K562 (cell line): Measurements from ENCODE around the gene COL8A2. TPM values are rescaled to one million over a fixed set of nuclear protein-coding genes. Genes with fewer than 3 reads are reported as not detected.

ENCODE experiments used
- ATAC-seq: fragments of 200-7000 bp; cut with Tn5 transposase; 3 replicates; pipeline ENCODE4 v1.9.1; 2020; ENCODE audit warnings: moderate library complexity
- BruUV-seq: library from RNA; stranded (reverse); fragments of 400-500 nt; replicated peaks from 2 replicates; lab custom pipeline; 2021; lab: Mats Ljungman, UMichigan
- CTCF ChIA-PET: fragments of 300-600 bp; formaldehyde crosslinking; extraction: SDS; loops from one replicate; lab custom pipeline; 2021; ENCODE audit warnings: low intra/inter-chr PET ratio; lab: Yijun Ruan, JAX
- POLR2A ChIA-PET: fragments of 300-600, 350-650 bp; sonication (Branson Sonifier 250); formaldehyde crosslinking; extraction: SDS; loops from one replicate; lab custom pipeline; 2021; ENCODE audit warnings: antibody characterized with exemption, inconsistent platforms; lab: Yijun Ruan, JAX
- DNase-seq, 4 experiments: peaks; one replicate each; pipeline versions ENCODE4 v3.0.0 to v3.0.0-alpha.2; 2011 to 2018; ENCODE audit warnings: low spot score in 3 of 4, mixed read lengths in 3 of 4; ENCODE audit errors: extremely low read depth in 1 of 4
- FAIRE-seq: peaks from 2 replicates; lab custom pipeline; 2011; peaks lifted over from hg19 to GRCh38; lab: Jason Lieb, UNC
- H2AFZ ChIP-seq: 2 replicates; pipeline ENCODE4 v1.6.0; 2011; ENCODE audit warnings: low read depth, low read length, control low read depth, inconsistent platforms
- H3K27ac ChIP-seq: fragments of 200-600 bp; 3 replicates; pipeline ENCODE4 v1.8.0; 2011; ENCODE audit warnings: low read depth, mild to moderate bottlenecking, control low read depth, inconsistent platforms, low read length, moderate library complexity, mixed read lengths; ENCODE audit errors: extremely low read depth
- H3K27me3 ChIP-seq, 2 experiments: fragments of 300-600 bp in 1 of 2; 2 replicates in 1 of 2; 3 replicates in 1 of 2; pipeline versions ENCODE4 v1.6.0 to v1.8.0; 2011; ENCODE audit warnings: inconsistent platforms in 2 of 2, low read length in 2 of 2, mild to moderate bottlenecking in 1 of 2, mixed read lengths in 1 of 2, moderate library complexity in 1 of 2; ENCODE audit not compliant: control insufficient read depth in 2 of 2, insufficient read depth in 2 of 2
- H3K36me3 ChIP-seq: fragments of 300-600 bp; 3 replicates; pipeline ENCODE4 v1.8.0; 2011; ENCODE audit warnings: mild to moderate bottlenecking, low read length, inconsistent platforms; ENCODE audit not compliant: control insufficient read depth, insufficient read depth
- H3K4me1 ChIP-seq, 2 experiments: fragments of 200-600 bp in 1 of 2; replicated peaks in 1 of 2; 2 replicates in 1 of 2; 3 replicates in 1 of 2; pipeline versions ENCODE4 v1.5.1 to v1.8.0; 2011; ENCODE audit warnings: inconsistent platforms in 2 of 2, low read length in 2 of 2, mild to moderate bottlenecking in 1 of 2, mixed read lengths in 1 of 2, moderate library complexity in 1 of 2; ENCODE audit not compliant: control insufficient read depth in 2 of 2, insufficient read depth in 2 of 2
- H3K4me2 ChIP-seq: 2 replicates; pipeline ENCODE4 v1.6.1; 2011; ENCODE audit warnings: low read length, control low read depth, inconsistent platforms, mixed read lengths; ENCODE audit not compliant: insufficient read depth
- H3K4me3 ChIP-seq: fragments of 200-600 bp; sonication (generic), shearing (Covaris generic); 2 replicates; pipeline ENCODE4 v1.5.1; 2016; ENCODE audit warnings: control low read depth, inconsistent platforms
- H3K79me2 ChIP-seq: fragments of 200-600 bp; 3 replicates; pipeline ENCODE4 v1.8.0; 2011; ENCODE audit warnings: low read length, inconsistent platforms; ENCODE audit not compliant: control insufficient read depth, insufficient read depth
- H3K9ac ChIP-seq, 2 experiments: 2 replicates each; pipeline versions ENCODE4 v1.6.0 to v1.6.1; 2011; ENCODE audit warnings: low read depth in 2 of 2, low read length in 2 of 2, control low read depth in 1 of 2, inconsistent platforms in 1 of 2, mild to moderate bottlenecking in 1 of 2, mixed read lengths in 1 of 2; ENCODE audit not compliant: insufficient read depth in 1 of 2
- H3K9me1 ChIP-seq: one replicate; pipeline ENCODE4 v1.6.0; 2011; ENCODE audit warnings: inconsistent platforms, mild to moderate bottlenecking, low read length, moderate library complexity; ENCODE audit not compliant: control insufficient read depth, insufficient read depth
- H3K9me3 ChIP-seq: replicated peaks from 2 replicates; pipeline ENCODE4 v1.5.1; 2011; ENCODE audit warnings: low read depth, low read length, inconsistent platforms; ENCODE audit not compliant: control insufficient read depth, insufficient read depth
- H4K20me1 ChIP-seq: replicated peaks from 2 replicates; pipeline ENCODE4 v1.6.1; 2011; ENCODE audit warnings: low read length, inconsistent platforms, mixed read lengths; ENCODE audit not compliant: control insufficient read depth, insufficient read depth
- CC2D1A ChIP-seq: fragments of 450-650 bp; IDR thresholded peaks from 2 replicates; pipeline ENCODE4 v1.6.1; 2017; ENCODE audit warnings: mild to moderate bottlenecking
- ETV5 ChIP-seq: sonication (generic); formaldehyde crosslinking; IDR thresholded peaks from 2 replicates; pipeline ENCODE4 v1.4.0; 2020; ENCODE audit warnings: low read depth, mild to moderate bottlenecking, missing genetic modification reagents
- ETV6 ChIP-seq, 3 experiments: fragments of 150-350 bp in 1 of 3; sonication (generic) in 1 of 3; formaldehyde crosslinking in 1 of 3; IDR thresholded peaks; 2 replicates each; pipeline versions ENCODE4 v1.6.1 to v1.8.0; 2014 to 2022; ENCODE audit warnings: borderline replicate concordance in 2 of 3, low read depth in 2 of 3, antibody characterized with exemption in 1 of 3, low read length in 1 of 3, mild to moderate bottlenecking in 1 of 3, missing genetic modification reagents in 1 of 3
- GATA2 ChIP-seq: sonication (generic); formaldehyde crosslinking; IDR thresholded peaks from 2 replicates; pipeline ENCODE4 v1.4.0; 2020; ENCODE audit warnings: mild to moderate bottlenecking, missing genetic modification reagents
- GTF2A2 ChIP-seq: IDR thresholded peaks from 2 replicates; pipeline ENCODE4 v1.6.1; 2016; ENCODE audit warnings: mild to moderate bottlenecking, missing genetic modification characterization, missing compliant biosample characterization
- GTF2E2 ChIP-seq: fragments of 200-800 bp; sonication (Bioruptor generic); IDR thresholded peaks from 2 replicates; pipeline ENCODE4 v1.6.1; 2016; ENCODE audit warnings: missing genetic modification characterization, missing compliant biosample characterization
- HNRNPLL ChIP-seq: fragments of 200-400 bp; formaldehyde crosslinking; IDR thresholded peaks from 2 replicates; pipeline ENCODE4 v1.6.1; 2017; ENCODE audit warnings: low read length, low read depth, mild to moderate bottlenecking; ENCODE audit not compliant: poor library complexity, severe bottlenecking
- IRF1 ChIP-seq: sonication (generic); formaldehyde crosslinking; IDR thresholded peaks from 2 replicates; pipeline ENCODE4 v1.8.0; 2022; ENCODE audit warnings: missing genetic modification reagents, mild to moderate bottlenecking, borderline replicate concordance
- MED1 ChIP-seq: sonication (generic); formaldehyde crosslinking; IDR thresholded peaks from 2 replicates; pipeline ENCODE4 v1.8.1; 2023; ENCODE audit warnings: missing genetic modification reagents, borderline replicate concordance
- MTA3 ChIP-seq: fragments of 450-650 bp; formaldehyde crosslinking; IDR thresholded peaks from 2 replicates; pipeline ENCODE4 v1.6.1; 2017; ENCODE audit warnings: mild to moderate bottlenecking, borderline replicate concordance
- POLR2B ChIP-seq: fragments of 450-650 bp; IDR thresholded peaks from 2 replicates; pipeline ENCODE4 v1.6.1; 2018; ENCODE audit warnings: low read depth; ENCODE audit not compliant: partially characterized antibody
- SAP30 ChIP-seq: fragments of 200-600 bp; sonication (generic); IDR thresholded peaks from 2 replicates; pipeline ENCODE4 v1.6.1; 2012; ENCODE audit warnings: borderline replicate concordance, low read depth, mild to moderate bottlenecking, moderate library complexity, low read length, control low read depth, inconsistent platforms; ENCODE audit not compliant: insufficient read depth, poor library complexity, severe bottlenecking
- SMAD3 ChIP-seq: fragments of 450-650 bp; formaldehyde crosslinking; conservative IDR thresholded peaks from 2 replicates; pipeline ENCODE4 v1.4.0; 2020; ENCODE audit warnings: mild to moderate bottlenecking
- TEAD1 ChIP-seq, 2 experiments: fragments of 450-650 bp in 1 of 2; sonication (generic) in 1 of 2; formaldehyde crosslinking; IDR thresholded peaks; 2 replicates each; pipeline versions ENCODE4 v1.4.0 to v1.8.0; 2020 to 2022; ENCODE audit warnings: mild to moderate bottlenecking in 2 of 2, missing genetic modification reagents in 1 of 2
- ZNF512 ChIP-seq: IDR thresholded peaks from 2 replicates; pipeline ENCODE4 v1.6.1; 2016; ENCODE audit warnings: missing genetic modification characterization, missing compliant biosample characterization
- WGBS: fragments of 100-300 bp; shearing (Covaris generic); methylation state at CpG from one replicate; pipeline ENCODE4 v1.1.6; 2016; ENCODE audit warnings: low coverage, mixed read lengths; ENCODE audit not compliant: insufficient coverage; ENCODE audit errors: missing lambda C conversion rate; 5-methylcytosine and 5-hydroxymethylcytosine counted together
- in situ Hi-C: fragments of 300-500 bp; cut with MboI; formaldehyde crosslinking; loops from 4 replicates; pipeline ENCODE4 v1.15.0; 2018; ENCODE audit warnings: inconsistent platforms, mixed read lengths
- intact Hi-C: fragments of 100-400 bp; cut with micrococcal nuclease; formaldehyde crosslinking; loops from 2 replicates; pipeline ENCODE4 v1.14.2; 2022
- polyA plus RNA-seq, 8 experiments: library from polyadenylated mRNA; depleted of rRNA in 4 of 8; stranded (reverse) in 5 of 8; unstranded in 3 of 8; fragments of >200 nt; fragmentation: Nextera tagmentation in 2 of 8; fragmentation: Illumina TruSeq in 1 of 8; extraction: Ambion mirVana in 2 of 8; extraction: Trizol in 1 of 8; gene quantifications; 2 replicates each; pipeline versions ENCODE4 v1.2.1 to v1.2.3, GENCODE V29; 2011 to 2014; ENCODE audit warnings: inconsistent platforms in 1 of 8, missing spikeins in 1 of 8
- total RNA-seq, 7 experiments: library from RNA; depleted of rRNA in 6 of 7; stranded (reverse); fragments of >200 nt in 6 of 7; fragmentation: Illumina TruSeq in 2 of 7; extraction: Trizol in 2 of 7; gene quantifications; 2 replicates each; pipeline versions ENCODE4 v1.2.1 to v1.2.3, GENCODE V29; 2011 to 2021; ENCODE audit warnings: low replicate concordance in 1 of 7

Gene COL8A2
- total and polyA plus RNA-seq, 9 of the 15 experiments (the other 6 are each of a cell fraction or from before 2014, with no cell fraction given): 0.03 to 0.14 (median 0.04) TPM; not detected in 5

- TF ChIP-seq SAP30: no peak
- no peak for TF ChIP-seq HNRNPLL
- no peak for TF ChIP-seq ETV6 (IDR thresholded peaks at IDR 0.05; ENCODE audit: borderline replicate concordance in 1 of 2, low read depth in 2 of 2, low read length in 1 of 2)
- TF ChIP-seq ETV6 (CRISPR knock-in tag; IDR thresholded peaks at IDR 0.05; ENCODE audit: borderline replicate concordance): no peak
- TF ChIP-seq SMAD3: no peak
- no peak for TF ChIP-seq TEAD1 (CRISPR knock-in tag; IDR thresholded peaks at IDR 0.05)
- TF ChIP-seq GATA2: no peak
- no peak for TF ChIP-seq MTA3
- TF ChIP-seq IRF1 (CRISPR knock-in tag): no peak
- TF ChIP-seq ZNF512 (tag): no peak
- no peak for TF ChIP-seq GTF2E2 (tag)
- no peak for TF ChIP-seq GTF2A2 (tag)
- TF ChIP-seq MED1 (CRISPR knock-in tag): no peak
- no peak for TF ChIP-seq CC2D1A
- TF ChIP-seq ETV5 (CRISPR knock-in tag): no peak
- TF ChIP-seq POLR2B: no peak
- H3K4me1 ChIP-seq: peaks cover 0 to 18% of the 10 kb centered on the region in 2 experiments; a peak in 2 of 5 replicates
- ATAC-seq: no peak
- H4K20me1 ChIP-seq: no peaks in the 10 kb centered on the region
- H3K79me2 ChIP-seq: no peaks in the 10 kb centered on the region
- 54% methylated on average over 9 of the region's 9 CpGs for whole genome bisulfite sequencing
- intact Hi-C loops: no loop called here
- H3K27ac ChIP-seq: no peak overlapping the region
- POLR2A ChIA-PET: interaction anchor here (0.5 to 1.3 kb wide), 7 partner anchors 11 to 290 kb away, joined by 3 to 4 read pairs (median 3); no protein-coding TSS in a partner anchor
- H3K4me3 ChIP-seq: no peak overlapping the region
- in situ Hi-C loops: no loop called here
- H3K4me2 ChIP-seq: no peak overlapping the region
- no TSS peak for BruUV-seq
- CTCF ChIA-PET: no interaction called here
- H3K36me3 ChIP-seq: no peaks in the 10 kb centered on the region
- H3K27me3 ChIP-seq: no peaks in the 10 kb centered on the region
- H3K9ac ChIP-seq: peak overlapping the region in 1 of 2 experiments; percentile 33; a peak in 1 of 4 replicates
- H3K9me3 ChIP-seq: no peaks in the 10 kb centered on the region
- DNase-seq: no peak
- H3K9me1 ChIP-seq: no peaks in the 10 kb centered on the region
- H2AFZ ChIP-seq: no peak overlapping the region
- FAIRE-seq: no peak
These were observed 17.6 kb downstream of the COL8A2 start for GRCh38 chr1:36107394-36107793.
